WERI-Rb-1 (cell line): ENCODE results near the gene SORD.
A peak's percentile ranks its signal among the peaks of the same experiment; 100 is the strongest.
"Not testable (repeated sequence)": the region's sequence is repeated elsewhere in the genome, so short reads cannot be mapped to it uniquely, and the experiment has no call there.

ENCODE experiments used
- DNase-seq: peaks from one replicate; pipeline ENCODE4 v3.0.0-alpha.2; 2020
- H3K27ac ChIP-seq: fragments of 250-450 bp; sonication (Bioruptor Pico); 2 replicates; pipeline ENCODE4 v1.5.1; 2020; ENCODE audit warnings: mild to moderate bottlenecking, moderate library complexity
- H3K27me3 ChIP-seq: fragments of 250-450 bp; sonication (Bioruptor Pico); 2 replicates; pipeline ENCODE4 v1.5.1; 2021; ENCODE audit warnings: mild to moderate bottlenecking, low read depth, moderate library complexity; ENCODE audit not compliant: insufficient read depth, severe bottlenecking
- H3K36me3 ChIP-seq: fragments of 250-450 bp; sonication (Bioruptor Pico); 2 replicates; pipeline ENCODE4 v1.5.1; 2020; ENCODE audit warnings: mild to moderate bottlenecking, moderate library complexity
- H3K4me3 ChIP-seq: 2 replicates; pipeline ENCODE4 v1.5.1; 2011; ENCODE audit warnings: low read depth, mild to moderate bottlenecking, control low read depth, low read length
- H3K9me3 ChIP-seq: fragments of 250-450 bp; sonication (Bioruptor Pico); 2 replicates; pipeline ENCODE4 v1.5.1; 2021; ENCODE audit warnings: mild to moderate bottlenecking, moderate library complexity; ENCODE audit not compliant: severe bottlenecking
- TF ChIP-seq, protein P1 (sequence below): IDR thresholded peaks from 2 replicates; pipeline ENCODE4 v1.5.1; 2011; ENCODE audit warnings: low read depth, mild to moderate bottlenecking, control low read depth, inconsistent platforms, low read length

The SORD gene

DNA sequence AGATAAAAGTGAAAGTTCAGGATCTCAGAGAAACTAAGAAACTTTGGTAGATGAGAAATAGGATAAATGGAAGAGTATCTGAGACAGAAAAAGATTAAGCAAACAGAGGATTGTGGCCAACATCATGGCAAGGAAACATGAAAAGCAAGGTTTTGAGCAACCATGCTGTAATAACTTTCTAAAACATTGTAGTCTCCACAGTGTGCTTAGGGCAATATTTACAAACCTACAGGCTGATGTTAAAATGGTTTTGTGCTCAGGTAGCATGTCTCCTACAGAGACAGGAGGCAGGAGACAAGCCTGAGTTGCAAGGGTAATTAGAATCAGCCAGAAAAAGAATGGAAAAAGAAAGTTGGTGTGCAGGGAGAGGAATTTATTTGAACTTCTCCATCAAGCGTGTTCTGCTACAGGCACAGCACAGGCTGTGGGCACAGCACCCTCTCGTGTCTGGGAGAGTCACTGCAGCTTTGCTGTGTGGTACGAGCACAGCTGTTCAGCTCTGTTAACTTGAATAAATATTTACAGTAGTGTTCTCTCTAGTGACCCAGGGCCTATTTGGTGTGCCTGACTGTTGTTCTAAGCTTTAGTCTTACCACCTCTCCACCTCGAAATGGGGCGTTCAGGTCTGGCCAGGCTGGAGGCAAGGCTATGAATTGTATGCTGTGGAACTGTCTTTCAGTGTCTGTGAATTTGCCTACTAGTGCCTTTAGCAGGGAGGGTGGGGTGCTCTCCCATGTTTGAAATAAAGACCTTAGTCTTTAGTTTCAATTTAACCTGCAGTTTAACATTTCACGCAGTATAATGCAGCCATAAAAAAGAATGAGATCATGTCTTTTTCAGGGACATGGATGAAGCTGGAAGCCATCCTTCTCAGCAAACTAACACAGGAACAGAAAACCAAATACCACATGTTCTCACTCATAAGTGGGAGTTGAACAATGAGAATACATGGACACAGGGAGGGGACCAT, 14.1 kb downstream of the SORD start:
- H3K27ac ChIP-seq, H3K9me3 ChIP-seq, H3K36me3 ChIP-seq, H3K27me3 ChIP-seq, H3K4me3 ChIP-seq: not testable (repeated sequence)
- peak; percentile 71 for DNase-seq
- TF ChIP-seq, protein P1, sequence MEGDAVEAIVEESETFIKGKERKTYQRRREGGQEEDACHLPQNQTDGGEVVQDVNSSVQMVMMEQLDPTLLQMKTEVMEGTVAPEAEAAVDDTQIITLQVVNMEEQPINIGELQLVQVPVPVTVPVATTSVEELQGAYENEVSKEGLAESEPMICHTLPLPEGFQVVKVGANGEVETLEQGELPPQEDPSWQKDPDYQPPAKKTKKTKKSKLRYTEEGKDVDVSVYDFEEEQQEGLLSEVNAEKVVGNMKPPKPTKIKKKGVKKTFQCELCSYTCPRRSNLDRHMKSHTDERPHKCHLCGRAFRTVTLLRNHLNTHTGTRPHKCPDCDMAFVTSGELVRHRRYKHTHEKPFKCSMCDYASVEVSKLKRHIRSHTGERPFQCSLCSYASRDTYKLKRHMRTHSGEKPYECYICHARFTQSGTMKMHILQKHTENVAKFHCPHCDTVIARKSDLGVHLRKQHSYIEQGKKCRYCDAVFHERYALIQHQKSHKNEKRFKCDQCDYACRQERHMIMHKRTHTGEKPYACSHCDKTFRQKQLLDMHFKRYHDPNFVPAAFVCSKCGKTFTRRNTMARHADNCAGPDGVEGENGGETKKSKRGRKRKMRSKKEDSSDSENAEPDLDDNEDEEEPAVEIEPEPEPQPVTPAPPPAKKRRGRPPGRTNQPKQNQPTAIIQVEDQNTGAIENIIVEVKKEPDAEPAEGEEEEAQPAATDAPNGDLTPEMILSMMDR = peak; percentile 92

DNA sequence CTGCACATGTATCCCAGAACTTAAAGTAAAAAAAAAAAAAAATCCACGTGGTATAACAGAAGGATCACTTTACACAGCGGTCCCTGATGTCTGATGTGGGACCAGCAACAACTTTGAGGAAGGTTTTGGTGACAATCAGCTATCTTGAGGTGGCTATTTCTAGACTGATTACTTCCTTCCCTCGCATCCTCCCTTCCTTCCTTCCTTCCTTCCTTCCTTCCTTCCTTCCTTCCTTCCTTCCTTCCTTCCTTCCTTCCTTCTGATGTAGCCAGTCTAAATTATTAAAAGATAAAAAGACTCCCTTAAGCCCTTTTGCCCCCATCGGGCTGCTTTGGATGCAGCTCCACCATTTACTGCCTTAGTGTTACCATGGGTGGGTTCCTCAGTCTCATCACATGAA, 14.9 kb downstream of the SORD start:
- Histone ChIP-seq H3K27me3 (no peaks in the 10 kb centered on the region), H3K27ac (no peak overlapping the region), H3K4me3 (no peak overlapping the region), H3K36me3 (no peaks in the 10 kb centered on the region), H3K9me3 (no peaks in the 10 kb centered on the region)
- TF ChIP-seq, protein P1 = no peak
- DNase-seq = no peak

DNA sequence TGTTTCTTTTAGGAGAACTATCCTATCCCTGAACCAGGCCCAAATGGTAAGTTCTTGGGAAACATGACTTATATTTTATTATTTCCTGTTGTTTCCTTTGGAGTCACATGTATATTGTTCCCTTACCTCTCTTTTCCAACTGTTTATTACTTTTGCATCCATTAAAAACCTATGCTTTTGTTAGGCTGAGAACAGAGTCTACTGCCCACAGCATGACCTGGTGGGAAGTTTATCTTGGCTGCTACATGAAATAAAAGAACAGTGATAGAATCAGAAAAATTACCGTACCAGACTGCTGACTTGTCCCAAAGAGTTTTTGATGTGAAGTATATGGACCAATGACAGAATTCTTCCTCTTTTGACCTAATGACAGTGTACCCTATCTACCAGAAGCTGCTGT, 17.4 kb downstream of the SORD start:
- not testable (repeated sequence) for H3K27me3 ChIP-seq, DNase-seq, H3K4me3 ChIP-seq, H3K27ac ChIP-seq, H3K9me3 ChIP-seq, H3K36me3 ChIP-seq

GRCh38 chr15:45041538-45041937, 18.5 kb downstream of the SORD start:
- DNase-seq, H3K27ac ChIP-seq, H3K27me3 ChIP-seq, H3K9me3 ChIP-seq, H3K4me3 ChIP-seq, H3K36me3 ChIP-seq: not testable (repeated sequence)

DNA sequence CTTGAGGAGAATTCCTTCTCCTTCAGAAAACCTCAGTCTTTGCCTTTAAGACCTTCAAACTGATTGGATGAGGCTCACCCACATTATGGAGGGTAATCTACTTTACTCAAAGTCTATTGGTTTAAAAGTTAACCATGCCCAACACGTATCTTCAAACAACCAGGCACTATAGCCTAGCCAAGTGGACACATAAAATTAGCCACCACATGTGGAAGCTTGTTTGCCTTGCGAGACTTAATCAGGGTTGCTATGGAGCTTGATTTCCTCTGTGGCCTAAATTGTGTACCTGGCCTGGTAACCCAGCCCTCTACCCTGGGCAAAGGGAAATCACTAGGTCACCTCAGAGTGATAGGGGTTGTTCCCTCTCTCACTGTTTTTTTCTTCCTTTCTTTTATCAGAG, 19.9 kb downstream of the SORD start:
- H3K36me3 ChIP-seq, H3K4me3 ChIP-seq, DNase-seq, H3K27me3 ChIP-seq, H3K9me3 ChIP-seq, H3K27ac ChIP-seq: not testable (repeated sequence)

- H3K4me3 ChIP-seq = not testable (repeated sequence)
Measured at GRCh38 chr15:45044270-45044669, 21.3 kb downstream of the SORD start.

DNA sequence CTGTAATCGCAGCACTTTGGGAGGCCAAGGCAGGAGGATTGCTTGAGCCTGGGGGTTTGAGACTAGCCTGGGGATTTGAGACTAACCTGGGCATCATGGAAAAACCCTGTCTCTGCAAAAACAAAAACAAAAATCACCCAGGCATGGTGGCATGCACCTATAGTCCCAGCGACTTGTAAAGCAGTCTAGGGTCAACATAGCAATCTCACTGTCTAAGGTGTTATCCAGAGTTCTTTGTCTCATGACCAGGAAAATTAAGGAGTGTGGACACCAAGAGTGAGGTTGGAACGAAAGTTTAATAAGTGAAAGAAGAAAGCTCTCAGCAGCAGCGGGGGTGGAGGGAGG, 25.4 kb downstream of the SORD start:
- not testable (repeated sequence) for H3K27ac ChIP-seq, DNase-seq, H3K36me3 ChIP-seq, H3K4me3 ChIP-seq, H3K9me3 ChIP-seq, H3K27me3 ChIP-seq

More at GRCh38 chr15:45044270-45044669, 21.3 kb downstream of the SORD start:
- H3K27ac ChIP-seq, H3K27me3 ChIP-seq, H3K9me3 ChIP-seq, H3K36me3 ChIP-seq, DNase-seq: not testable (repeated sequence)

DNA sequence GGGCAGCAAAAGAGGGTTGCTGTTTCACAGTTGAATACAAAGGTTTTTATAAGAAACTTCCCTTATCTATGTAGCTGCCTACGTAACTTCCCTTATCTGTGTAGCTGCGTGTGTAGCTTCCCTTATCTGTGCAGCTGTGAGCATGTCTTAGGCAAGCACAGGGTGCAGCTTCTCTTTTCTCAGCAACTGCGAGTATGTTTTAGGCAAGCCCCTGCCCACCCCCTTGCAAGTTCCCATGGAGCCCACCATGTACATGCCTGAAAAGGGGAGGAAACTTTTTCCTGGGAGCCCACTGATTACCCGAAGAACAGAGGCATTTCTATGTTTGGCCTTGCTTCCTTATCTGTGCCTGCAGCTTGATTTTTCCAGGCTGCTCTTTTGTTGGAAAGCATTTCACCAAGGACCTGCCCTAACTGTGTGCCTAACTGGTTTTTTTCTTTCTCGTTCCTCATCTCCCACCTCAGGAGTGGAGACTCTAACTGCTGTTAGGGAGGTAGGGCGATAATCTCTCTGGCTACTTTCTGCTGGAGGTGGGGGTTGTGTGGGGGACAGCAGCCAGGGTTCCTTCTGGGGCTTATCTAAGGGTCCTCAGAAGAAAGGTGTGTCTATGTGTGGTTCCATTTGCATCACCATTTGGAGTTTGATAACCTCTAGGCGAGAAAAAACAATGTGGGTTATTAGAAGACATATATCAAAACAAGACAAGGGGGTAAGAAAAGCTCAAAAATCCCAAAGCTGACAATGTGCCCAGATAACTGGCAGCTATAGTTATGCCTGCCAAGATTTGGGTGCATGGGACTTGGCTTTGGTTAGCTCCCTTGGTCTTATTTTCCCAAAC, 26.0 kb downstream of the SORD start:
- no peak for DNase-seq
- H3K4me3 ChIP-seq = no peak overlapping the region

More for the DNA sequence above, 26.0 kb downstream of the SORD start:
- H3K27ac ChIP-seq = no peak overlapping the region
- peaks cover 4% of the 10 kb centered on the region; the same call in 1 of the 2 replicates for H3K36me3 ChIP-seq
- H3K27me3 ChIP-seq = no peaks in the 10 kb centered on the region
- H3K9me3 ChIP-seq = peaks cover 3% of the 10 kb centered on the region
- TF ChIP-seq, protein P1 = no peak
